NB4 (cell line): Measurements from ENCODE around the gene ULK3.

Source experiments
- DNase-seq: peaks from one replicate; pipeline ENCODE4 v3.0.0; 2010; ENCODE audit warnings: low read depth
- H3K4me3 ChIP-seq: one replicate; pipeline ENCODE4 v1.5.1; 2011; ENCODE audit warnings: mild to moderate bottlenecking, low read depth, low read length, moderate library complexity
- MYC ChIP-seq: IDR thresholded peaks from 2 replicates; pipeline ENCODE4 v1.6.1; 2011; ENCODE audit warnings: low read depth, low read length
- POLR2A ChIP-seq: IDR thresholded peaks from 2 replicates; pipeline ENCODE4 v1.6.1; 2011; ENCODE audit warnings: mild to moderate bottlenecking; ENCODE audit not compliant: insufficient read length; ENCODE audit errors: extremely low read depth
- TF ChIP-seq, protein P1 (sequence below): IDR thresholded peaks from 2 replicates; pipeline ENCODE4 v1.6.1; 2011; ENCODE audit warnings: low read depth, low read length
- TF ChIP-seq, protein P2 (sequence below): IDR thresholded peaks from one replicate; pipeline ENCODE4 v1.5.1; 2012; ENCODE audit warnings: low read depth, low read length

Gene ULK3

DNA sequence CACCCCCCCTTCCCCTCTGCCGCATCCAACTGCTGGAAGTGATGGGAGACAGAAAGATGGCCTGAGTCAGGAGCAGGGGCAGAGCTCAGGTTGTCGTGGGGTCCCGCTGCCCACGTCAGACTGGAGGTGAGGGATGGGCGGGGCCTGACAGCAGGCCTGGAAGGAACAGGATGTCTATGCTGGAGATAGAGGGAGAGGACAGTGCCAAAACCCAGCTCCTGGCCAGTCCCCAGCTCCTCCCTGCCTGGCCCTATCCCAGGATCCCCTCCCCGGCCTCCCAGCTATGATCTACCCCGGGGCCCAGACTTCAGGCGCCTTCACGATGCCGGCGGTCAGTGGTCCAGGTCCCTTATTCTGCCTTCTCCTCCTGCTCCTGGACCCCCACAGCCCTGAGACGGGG lies 30.4 kb downstream of the ULK3 start, which contains the start of gene LMAN1L:
LMAN1L (plus strand) TSS at position 303 of the 400 bp plus-strand sequence; CDS start at position 323, 20 bp downstream.
- no peak for DNase-seq
- TF ChIP-seq POLR2A (no peak), MYC (no peak)
- TF ChIP-seq, protein P1, sequence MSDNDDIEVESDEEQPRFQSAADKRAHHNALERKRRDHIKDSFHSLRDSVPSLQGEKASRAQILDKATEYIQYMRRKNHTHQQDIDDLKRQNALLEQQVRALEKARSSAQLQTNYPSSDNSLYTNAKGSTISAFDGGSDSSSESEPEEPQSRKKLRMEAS = no peak
- TF ChIP-seq, protein P2, sequence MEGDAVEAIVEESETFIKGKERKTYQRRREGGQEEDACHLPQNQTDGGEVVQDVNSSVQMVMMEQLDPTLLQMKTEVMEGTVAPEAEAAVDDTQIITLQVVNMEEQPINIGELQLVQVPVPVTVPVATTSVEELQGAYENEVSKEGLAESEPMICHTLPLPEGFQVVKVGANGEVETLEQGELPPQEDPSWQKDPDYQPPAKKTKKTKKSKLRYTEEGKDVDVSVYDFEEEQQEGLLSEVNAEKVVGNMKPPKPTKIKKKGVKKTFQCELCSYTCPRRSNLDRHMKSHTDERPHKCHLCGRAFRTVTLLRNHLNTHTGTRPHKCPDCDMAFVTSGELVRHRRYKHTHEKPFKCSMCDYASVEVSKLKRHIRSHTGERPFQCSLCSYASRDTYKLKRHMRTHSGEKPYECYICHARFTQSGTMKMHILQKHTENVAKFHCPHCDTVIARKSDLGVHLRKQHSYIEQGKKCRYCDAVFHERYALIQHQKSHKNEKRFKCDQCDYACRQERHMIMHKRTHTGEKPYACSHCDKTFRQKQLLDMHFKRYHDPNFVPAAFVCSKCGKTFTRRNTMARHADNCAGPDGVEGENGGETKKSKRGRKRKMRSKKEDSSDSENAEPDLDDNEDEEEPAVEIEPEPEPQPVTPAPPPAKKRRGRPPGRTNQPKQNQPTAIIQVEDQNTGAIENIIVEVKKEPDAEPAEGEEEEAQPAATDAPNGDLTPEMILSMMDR = no peak
- no peak within 1 kb of the TSS for H3K4me3 ChIP-seq

GRCh38 chr15:74809956-74810355 lies 33.0 kb downstream of the ULK3 start:
- DNase-seq = no peak
- no peak overlapping the region for H3K4me3 ChIP-seq
- TF ChIP-seq, protein P1 = no peak
- TF ChIP-seq, protein P2 = no peak
- TF ChIP-seq POLR2A = no peak
- TF ChIP-seq MYC = no peak

GRCh38 chr15:74809242-74809641 lies 33.7 kb downstream of the ULK3 start:
- H3K4me3 ChIP-seq = no peak overlapping the region
- no peak for TF ChIP-seq MYC
- TF ChIP-seq, protein P2 = no peak
- TF ChIP-seq, protein P1 = no peak
- no peak for DNase-seq

GRCh38 chr15:74808840-74809229 lies 34.1 kb downstream of the ULK3 start:
- TF ChIP-seq, protein P2 = no peak
- no peak for TF ChIP-seq MYC
- no peak for TF ChIP-seq POLR2A
- TF ChIP-seq, protein P1 = no peak
- no peak overlapping the region for H3K4me3 ChIP-seq
- DNase-seq = no peak

DNA sequence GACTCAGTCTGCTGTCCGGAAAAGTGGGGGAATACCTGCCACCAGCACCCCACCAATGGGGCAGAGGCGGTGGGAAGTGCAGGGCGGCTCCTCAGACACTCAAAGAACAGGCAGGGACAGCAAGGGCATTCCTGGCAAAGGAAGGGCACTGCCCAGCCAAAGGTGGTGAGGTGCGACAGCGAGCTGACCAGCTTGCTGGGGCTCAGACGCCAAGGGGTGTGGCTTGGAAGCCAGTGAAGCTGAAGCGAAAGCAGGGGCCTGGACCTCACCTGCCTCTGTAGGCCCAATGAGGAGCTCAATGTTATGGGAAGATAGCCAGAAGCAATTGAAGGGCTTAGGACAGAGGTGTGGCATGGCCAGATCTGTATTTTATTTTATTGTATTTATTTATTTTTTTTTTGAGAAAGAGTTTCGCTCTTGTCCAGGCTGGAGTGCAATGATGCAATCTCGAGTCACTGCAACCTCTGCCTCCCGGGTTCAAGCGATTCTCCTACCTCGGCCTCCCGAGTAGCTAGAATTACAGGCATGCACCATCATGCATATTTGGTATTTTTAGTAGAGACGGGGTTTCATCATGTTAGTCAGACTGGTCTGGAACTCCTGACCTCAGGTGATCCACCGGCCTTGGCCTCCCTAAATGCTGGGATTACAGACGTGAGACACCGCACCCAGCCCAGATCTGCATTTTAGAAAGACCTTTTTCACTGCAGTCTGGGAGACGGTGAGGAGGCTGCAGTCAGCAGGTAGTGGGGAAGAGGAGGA lies 34.7 kb downstream of the ULK3 start:
- TF ChIP-seq POLR2A (no peak), MYC (no peak)
- TF ChIP-seq, protein P1 = no peak
- TF ChIP-seq, protein P2 = no peak
- H3K4me3 ChIP-seq = no peak overlapping the region
- DNase-seq = no peak
